OCI-LY1 (cell line): ENCODE measurements around the gene ZCCHC12.

ENCODE experiments used
- EZH2 ChIP-seq: fragments of 200-600 bp; sonication (generic), shearing (Covaris generic); IDR thresholded peaks from 2 replicates; pipeline ENCODE4 v1.8.0; 2017; ENCODE audit warnings: borderline replicate concordance, mixed run types, mild to moderate bottlenecking, antibody characterized with exemption, low read length, moderate library complexity, mixed read lengths
- TF ChIP-seq, protein P1 (sequence below): fragments of 200-600 bp; sonication (generic), shearing (Covaris generic); IDR thresholded peaks from 2 replicates; pipeline ENCODE4 v1.5.1; 2017; ENCODE audit warnings: mild to moderate bottlenecking, antibody characterized with exemption, low read length, moderate library complexity, mixed read lengths

DNA sequence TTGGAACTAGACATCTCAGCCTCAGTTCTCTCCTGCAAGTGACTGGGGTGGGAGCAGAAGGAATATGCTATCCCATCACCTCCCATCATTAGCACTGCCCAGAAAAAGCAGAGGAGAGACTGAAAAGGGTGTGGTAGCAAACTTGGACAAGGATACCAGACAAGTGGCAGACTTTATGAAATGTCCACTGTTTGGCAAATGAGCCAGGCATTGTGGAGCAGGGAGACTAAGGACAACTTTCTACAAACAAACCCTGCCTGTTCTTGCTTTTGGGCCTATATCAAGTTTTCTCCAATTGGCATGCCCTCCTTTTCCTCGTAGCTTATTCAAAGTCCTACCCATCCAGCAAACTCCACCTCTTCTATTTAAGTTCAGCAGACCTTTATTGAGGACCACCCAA is 41.6 kb downstream of the ZCCHC12 start:
- TF ChIP-seq, protein P1, sequence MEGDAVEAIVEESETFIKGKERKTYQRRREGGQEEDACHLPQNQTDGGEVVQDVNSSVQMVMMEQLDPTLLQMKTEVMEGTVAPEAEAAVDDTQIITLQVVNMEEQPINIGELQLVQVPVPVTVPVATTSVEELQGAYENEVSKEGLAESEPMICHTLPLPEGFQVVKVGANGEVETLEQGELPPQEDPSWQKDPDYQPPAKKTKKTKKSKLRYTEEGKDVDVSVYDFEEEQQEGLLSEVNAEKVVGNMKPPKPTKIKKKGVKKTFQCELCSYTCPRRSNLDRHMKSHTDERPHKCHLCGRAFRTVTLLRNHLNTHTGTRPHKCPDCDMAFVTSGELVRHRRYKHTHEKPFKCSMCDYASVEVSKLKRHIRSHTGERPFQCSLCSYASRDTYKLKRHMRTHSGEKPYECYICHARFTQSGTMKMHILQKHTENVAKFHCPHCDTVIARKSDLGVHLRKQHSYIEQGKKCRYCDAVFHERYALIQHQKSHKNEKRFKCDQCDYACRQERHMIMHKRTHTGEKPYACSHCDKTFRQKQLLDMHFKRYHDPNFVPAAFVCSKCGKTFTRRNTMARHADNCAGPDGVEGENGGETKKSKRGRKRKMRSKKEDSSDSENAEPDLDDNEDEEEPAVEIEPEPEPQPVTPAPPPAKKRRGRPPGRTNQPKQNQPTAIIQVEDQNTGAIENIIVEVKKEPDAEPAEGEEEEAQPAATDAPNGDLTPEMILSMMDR, result no peak
- TF ChIP-seq EZH2, result no peak
